Measurements from ENCODE around the gene CADPS.

Gene CADPS

GRCh38 chr3:62557450-62557849 is 317.8 kb downstream of the CADPS start:
- DNase-seq: no peak
- H3K9me3 ChIP-seq: no peaks in the 10 kb centered on the region
- no peaks in the 10 kb centered on the region for H3K27me3 ChIP-seq
- H3K36me3 ChIP-seq: no peaks in the 10 kb centered on the region
- TF ChIP-seq, protein P1, sequence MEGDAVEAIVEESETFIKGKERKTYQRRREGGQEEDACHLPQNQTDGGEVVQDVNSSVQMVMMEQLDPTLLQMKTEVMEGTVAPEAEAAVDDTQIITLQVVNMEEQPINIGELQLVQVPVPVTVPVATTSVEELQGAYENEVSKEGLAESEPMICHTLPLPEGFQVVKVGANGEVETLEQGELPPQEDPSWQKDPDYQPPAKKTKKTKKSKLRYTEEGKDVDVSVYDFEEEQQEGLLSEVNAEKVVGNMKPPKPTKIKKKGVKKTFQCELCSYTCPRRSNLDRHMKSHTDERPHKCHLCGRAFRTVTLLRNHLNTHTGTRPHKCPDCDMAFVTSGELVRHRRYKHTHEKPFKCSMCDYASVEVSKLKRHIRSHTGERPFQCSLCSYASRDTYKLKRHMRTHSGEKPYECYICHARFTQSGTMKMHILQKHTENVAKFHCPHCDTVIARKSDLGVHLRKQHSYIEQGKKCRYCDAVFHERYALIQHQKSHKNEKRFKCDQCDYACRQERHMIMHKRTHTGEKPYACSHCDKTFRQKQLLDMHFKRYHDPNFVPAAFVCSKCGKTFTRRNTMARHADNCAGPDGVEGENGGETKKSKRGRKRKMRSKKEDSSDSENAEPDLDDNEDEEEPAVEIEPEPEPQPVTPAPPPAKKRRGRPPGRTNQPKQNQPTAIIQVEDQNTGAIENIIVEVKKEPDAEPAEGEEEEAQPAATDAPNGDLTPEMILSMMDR (IDR thresholded peaks at IDR 0.05; ENCODE audit: low read depth, low read length): no peak
- peaks cover 8% of the 10 kb centered on the region for H3K4me1 ChIP-seq
- no peak overlapping the region for H3K4me3 ChIP-seq (ENCODE audit: low read depth, low read length)

DNA sequence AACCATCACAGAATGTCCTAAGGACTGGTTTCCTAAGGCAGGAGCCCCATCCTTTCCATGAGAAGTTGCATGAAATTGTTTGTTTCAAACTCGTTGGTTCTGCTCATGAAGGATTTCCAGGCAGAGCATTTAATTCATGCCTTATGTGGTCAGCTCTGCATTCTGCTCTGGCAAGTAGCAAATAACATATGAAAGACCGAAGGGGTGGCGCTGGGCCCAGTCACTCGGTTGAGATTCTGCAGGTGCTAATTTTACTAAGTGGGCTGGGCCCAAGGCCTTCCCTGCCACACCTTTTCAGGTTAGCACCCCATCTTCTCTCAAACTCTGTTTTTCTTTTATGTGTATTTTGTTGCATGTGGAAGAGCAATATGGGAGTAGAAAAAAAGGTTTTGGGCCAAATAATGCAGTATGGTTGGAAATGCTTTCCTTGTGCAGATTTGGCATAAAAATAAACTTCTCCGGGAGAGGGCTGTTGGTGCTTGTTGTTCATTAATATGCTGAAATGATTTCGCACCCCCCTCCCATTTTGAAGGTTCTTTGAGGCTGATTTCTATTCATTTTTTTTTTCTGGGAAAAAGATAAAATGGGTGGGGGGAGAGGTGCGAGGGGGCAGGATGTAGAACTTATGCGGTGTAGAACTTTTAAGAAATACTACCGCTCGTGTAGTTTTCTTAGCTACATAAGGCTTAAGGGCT is 318.9 kb downstream of the CADPS start:
- H3K4me3 ChIP-seq (ENCODE audit: low read depth, low read length): no peak overlapping the region
- H3K9me3 ChIP-seq: no peaks in the 10 kb centered on the region
- no peaks in the 10 kb centered on the region for H3K36me3 ChIP-seq
- DNase-seq: no peak
- H3K27me3 ChIP-seq: no peaks in the 10 kb centered on the region
- H3K4me1 ChIP-seq: peaks cover 3% of the 10 kb centered on the region
- TF ChIP-seq, protein P1 (IDR thresholded peaks at IDR 0.05; ENCODE audit: low read depth, low read length): no peak

- TF ChIP-seq, protein P1 (IDR thresholded peaks at IDR 0.05; ENCODE audit: low read depth, low read length): peak; percentile 62
- no peaks in the 10 kb centered on the region for H3K27me3 ChIP-seq
- no peak for DNase-seq
- no peaks in the 10 kb centered on the region for H3K36me3 ChIP-seq
- no peak overlapping the region for H3K4me3 ChIP-seq (ENCODE audit: low read depth, low read length)
- H3K4me1 ChIP-seq: peaks cover 3% of the 10 kb centered on the region; the same call in 1 of the 2 replicates
- H3K9me3 ChIP-seq: no peaks in the 10 kb centered on the region
Observed at GRCh38 chr3:62554264-62554799, 320.9 kb downstream of the CADPS start.

- H3K9me3 ChIP-seq: no peaks in the 10 kb centered on the region
- TF ChIP-seq, protein P1 (IDR thresholded peaks at IDR 0.05; ENCODE audit: low read depth, low read length): no peak
- no peak overlapping the region for H3K4me3 ChIP-seq (ENCODE audit: low read depth, low read length)
- H3K4me1 ChIP-seq: peaks cover 3% of the 10 kb centered on the region; the same call in 1 of the 2 replicates
- no peak for DNase-seq
- H3K36me3 ChIP-seq: no peaks in the 10 kb centered on the region
- no peaks in the 10 kb centered on the region for H3K27me3 ChIP-seq
Observed at GRCh38 chr3:62553811-62554210, 321.4 kb downstream of the CADPS start.

- Histone ChIP-seq H3K4me3 (ENCODE audit: low read depth, low read length) (no peak overlapping the region), H3K4me1 (peaks cover 3% of the 10 kb centered on the region; the same call in 1 of the 2 replicates), H3K36me3 (no peaks in the 10 kb centered on the region), H3K9me3 (no peaks in the 10 kb centered on the region), H3K27me3 (no peaks in the 10 kb centered on the region)
- no peak for DNase-seq
- TF ChIP-seq, protein P1 (IDR thresholded peaks at IDR 0.05; ENCODE audit: low read depth, low read length): no peak
Observed at GRCh38 chr3:62551556-62551955, 323.7 kb downstream of the CADPS start.

DNA sequence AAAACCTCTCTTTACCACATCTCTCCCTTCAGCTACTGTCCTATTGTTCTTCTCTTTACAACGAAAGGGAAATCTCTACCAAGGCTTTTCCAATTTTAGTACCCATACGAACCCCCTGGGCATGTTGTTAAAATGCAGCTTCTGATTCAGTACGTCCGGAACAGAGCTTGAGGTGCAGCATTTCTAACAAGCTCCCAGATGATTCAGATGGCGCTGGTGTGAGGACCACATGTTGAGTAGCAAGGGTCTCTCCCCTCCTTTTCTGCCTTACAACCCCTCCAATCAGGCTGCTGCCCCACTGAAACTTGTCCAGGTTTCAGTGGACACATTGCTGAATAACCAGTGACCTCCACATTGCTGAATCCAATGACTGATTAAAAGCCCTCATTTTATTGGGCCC is 324.8 kb downstream of the CADPS start:
- Histone ChIP-seq H3K27me3 (no peaks in the 10 kb centered on the region), H3K36me3 (no peaks in the 10 kb centered on the region), H3K4me3 (ENCODE audit: low read depth, low read length) (no peak overlapping the region), H3K9me3 (no peaks in the 10 kb centered on the region), H3K4me1 (peaks cover 3% of the 10 kb centered on the region; the same call in 1 of the 2 replicates)
- TF ChIP-seq, protein P1 (IDR thresholded peaks at IDR 0.05; ENCODE audit: low read depth, low read length): no peak
- no peak for DNase-seq

All from BE2C (cell line).